ENCODE results near the gene SOWAHB.

SOWAHB gene

GRCh38 chr4:76896048-76896447 lies 1.9 kb downstream of the SOWAHB start:
- no peaks in the 10 kb centered on the region for H3K36me3 ChIP-seq (ENCODE audit: control insufficient read depth in 1 of 2, insufficient read depth in 2 of 2, low read length in 2 of 2)
- H3K4me3 ChIP-seq (ENCODE audit: low read depth in 1 of 2, low read length in 2 of 2), result peak overlapping the region; percentile 12 to 75
- peak overlapping the region in 1 of 2 donors; percentile 11 for H3K9ac ChIP-seq (ENCODE audit: low read depth in 1 of 2, low read length in 2 of 2)
- H3K9me3 ChIP-seq (ENCODE audit: control insufficient read depth in 1 of 2, low read length in 2 of 2), result no peaks in the 10 kb centered on the region
- H3K27me3 ChIP-seq (ENCODE audit: control insufficient read depth in 1 of 2, insufficient read depth in 2 of 2, low read length in 2 of 2), result peaks cover 0 to 20% of the 10 kb centered on the region in 2 donors
- peaks cover 14 to 24% of the 10 kb centered on the region in 2 donors for H3K4me1 ChIP-seq (ENCODE audit: control insufficient read depth in 1 of 2, insufficient read depth in 2 of 2, low read length in 2 of 2)
- no peak overlapping the region for H3K27ac ChIP-seq (ENCODE audit: low read depth, low read length)

GRCh38 chr4:76895619-76896018 lies 2.3 kb downstream of the SOWAHB start:
- H3K4me1 ChIP-seq (ENCODE audit: control insufficient read depth in 1 of 2, insufficient read depth in 2 of 2, low read length in 2 of 2), result peaks cover 14 to 24% of the 10 kb centered on the region in 2 donors
- peak overlapping the region in 1 of 2 donors; percentile 12 for H3K4me3 ChIP-seq (ENCODE audit: low read depth in 1 of 2, low read length in 2 of 2)
- H3K9me3 ChIP-seq (ENCODE audit: control insufficient read depth in 1 of 2, low read length in 2 of 2), result no peaks in the 10 kb centered on the region
- no peak overlapping the region for H3K9ac ChIP-seq (ENCODE audit: low read depth in 1 of 2, low read length in 2 of 2)
- H3K36me3 ChIP-seq (ENCODE audit: control insufficient read depth in 1 of 2, insufficient read depth in 2 of 2, low read length in 2 of 2), result no peaks in the 10 kb centered on the region
- H3K27ac ChIP-seq (ENCODE audit: low read depth, low read length), result no peak overlapping the region
- peaks cover 0 to 20% of the 10 kb centered on the region in 2 donors for H3K27me3 ChIP-seq (ENCODE audit: control insufficient read depth in 1 of 2, insufficient read depth in 2 of 2, low read length in 2 of 2)

- Histone ChIP-seq H3K27me3 (ENCODE audit: control insufficient read depth in 1 of 2, insufficient read depth in 2 of 2, low read length in 2 of 2) (peaks cover 0 to 20% of the 10 kb centered on the region in 2 donors), H3K36me3 (ENCODE audit: control insufficient read depth in 1 of 2, insufficient read depth in 2 of 2, low read length in 2 of 2) (no peaks in the 10 kb centered on the region), H3K9ac (ENCODE audit: low read depth in 1 of 2, low read length in 2 of 2) (no peak overlapping the region), H3K4me3 (ENCODE audit: low read depth in 1 of 2, low read length in 2 of 2) (no peak overlapping the region), H3K9me3 (ENCODE audit: control insufficient read depth in 1 of 2, low read length in 2 of 2) (no peaks in the 10 kb centered on the region), H3K4me1 (ENCODE audit: control insufficient read depth in 1 of 2, insufficient read depth in 2 of 2, low read length in 2 of 2) (peaks cover 14 to 24% of the 10 kb centered on the region in 2 donors), H3K27ac (ENCODE audit: low read depth, low read length) (no peak overlapping the region)
These were observed 3.2 kb downstream of the SOWAHB start for GRCh38 chr4:76894537-76895255.

GRCh38 chr4:76892601-76893000 lies 5.3 kb downstream of the SOWAHB start:
- Histone ChIP-seq H3K9ac (ENCODE audit: low read depth in 1 of 2, low read length in 2 of 2) (no peak overlapping the region), H3K36me3 (ENCODE audit: control insufficient read depth in 1 of 2, insufficient read depth in 2 of 2, low read length in 2 of 2) (no peaks in the 10 kb centered on the region), H3K4me1 (ENCODE audit: control insufficient read depth in 1 of 2, insufficient read depth in 2 of 2, low read length in 2 of 2) (peaks cover 14 to 24% of the 10 kb centered on the region in 2 donors), H3K9me3 (ENCODE audit: control insufficient read depth in 1 of 2, low read length in 2 of 2) (no peaks in the 10 kb centered on the region), H3K27me3 (ENCODE audit: control insufficient read depth in 1 of 2, insufficient read depth in 2 of 2, low read length in 2 of 2) (peaks cover 0 to 9% of the 10 kb centered on the region in 2 donors), H3K27ac (ENCODE audit: low read depth, low read length) (no peak overlapping the region), H3K4me3 (ENCODE audit: low read depth in 1 of 2, low read length in 2 of 2) (no peak overlapping the region)

- no peak overlapping the region for H3K4me3 ChIP-seq (ENCODE audit: low read depth in 1 of 2, low read length in 2 of 2)
- H3K36me3 ChIP-seq (ENCODE audit: control insufficient read depth in 1 of 2, insufficient read depth in 2 of 2, low read length in 2 of 2), result no peaks in the 10 kb centered on the region
- peaks cover 0 to 9% of the 10 kb centered on the region in 2 donors for H3K27me3 ChIP-seq (ENCODE audit: control insufficient read depth in 1 of 2, insufficient read depth in 2 of 2, low read length in 2 of 2)
- H3K9me3 ChIP-seq (ENCODE audit: control insufficient read depth in 1 of 2, low read length in 2 of 2), result no peaks in the 10 kb centered on the region
- H3K27ac ChIP-seq (ENCODE audit: low read depth, low read length), result no peak overlapping the region
- H3K4me1 ChIP-seq (ENCODE audit: control insufficient read depth in 1 of 2, insufficient read depth in 2 of 2, low read length in 2 of 2), result peaks cover 14 to 24% of the 10 kb centered on the region in 2 donors
- no peak overlapping the region for H3K9ac ChIP-seq (ENCODE audit: low read depth in 1 of 2, low read length in 2 of 2)
These were observed 5.9 kb downstream of the SOWAHB start for GRCh38 chr4:76892001-76892400.

- H3K9me3 ChIP-seq (ENCODE audit: control insufficient read depth in 1 of 2, low read length in 2 of 2), result no peaks in the 10 kb centered on the region
- H3K27ac ChIP-seq (ENCODE audit: low read depth, low read length), result no peak overlapping the region
- no peaks in the 10 kb centered on the region for H3K36me3 ChIP-seq (ENCODE audit: control insufficient read depth in 1 of 2, insufficient read depth in 2 of 2, low read length in 2 of 2)
- H3K4me1 ChIP-seq (ENCODE audit: control insufficient read depth in 1 of 2, insufficient read depth in 2 of 2, low read length in 2 of 2), result no peaks in the 10 kb centered on the region
- H3K4me3 ChIP-seq (ENCODE audit: low read depth in 1 of 2, low read length in 2 of 2), result no peak overlapping the region
- no peak overlapping the region for H3K9ac ChIP-seq (ENCODE audit: low read depth in 1 of 2, low read length in 2 of 2)
- H3K27me3 ChIP-seq (ENCODE audit: control insufficient read depth in 1 of 2, insufficient read depth in 2 of 2, low read length in 2 of 2), result no peaks in the 10 kb centered on the region
These were observed 11.0 kb downstream of the SOWAHB start for GRCh38 chr4:76886848-76887441.

GRCh38 chr4:76886214-76886613 lies 11.7 kb downstream of the SOWAHB start:
- H3K27me3 ChIP-seq (ENCODE audit: control insufficient read depth in 1 of 2, insufficient read depth in 2 of 2, low read length in 2 of 2), result no peaks in the 10 kb centered on the region
- no peaks in the 10 kb centered on the region for H3K4me1 ChIP-seq (ENCODE audit: control insufficient read depth in 1 of 2, insufficient read depth in 2 of 2, low read length in 2 of 2)
- H3K9ac ChIP-seq (ENCODE audit: low read depth in 1 of 2, low read length in 2 of 2), result no peak overlapping the region
- H3K9me3 ChIP-seq (ENCODE audit: control insufficient read depth in 1 of 2, low read length in 2 of 2), result no peaks in the 10 kb centered on the region
- H3K36me3 ChIP-seq (ENCODE audit: control insufficient read depth in 1 of 2, insufficient read depth in 2 of 2, low read length in 2 of 2), result no peaks in the 10 kb centered on the region
- H3K27ac ChIP-seq (ENCODE audit: low read depth, low read length), result no peak overlapping the region
- no peak overlapping the region for H3K4me3 ChIP-seq (ENCODE audit: low read depth in 1 of 2, low read length in 2 of 2)

GRCh38 chr4:76883147-76883546 lies 14.8 kb downstream of the SOWAHB start:
- Histone ChIP-seq H3K4me1 (ENCODE audit: control insufficient read depth in 1 of 2, insufficient read depth in 2 of 2, low read length in 2 of 2) (peaks cover 0 to 11% of the 10 kb centered on the region in 2 donors), H3K27ac (ENCODE audit: low read depth, low read length) (no peak overlapping the region), H3K9me3 (ENCODE audit: control insufficient read depth in 1 of 2, low read length in 2 of 2) (no peaks in the 10 kb centered on the region), H3K27me3 (ENCODE audit: control insufficient read depth in 1 of 2, insufficient read depth in 2 of 2, low read length in 2 of 2) (no peaks in the 10 kb centered on the region), H3K4me3 (ENCODE audit: low read depth in 1 of 2, low read length in 2 of 2) (no peak overlapping the region), H3K9ac (ENCODE audit: low read depth in 1 of 2, low read length in 2 of 2) (no peak overlapping the region), H3K36me3 (ENCODE audit: control insufficient read depth in 1 of 2, insufficient read depth in 2 of 2, low read length in 2 of 2) (no peaks in the 10 kb centered on the region)

- Histone ChIP-seq H3K4me1 (ENCODE audit: control insufficient read depth in 1 of 2, insufficient read depth in 2 of 2, low read length in 2 of 2) (peaks cover 0 to 11% of the 10 kb centered on the region in 2 donors), H3K9ac (ENCODE audit: low read depth in 1 of 2, low read length in 2 of 2) (no peak overlapping the region), H3K27ac (ENCODE audit: low read depth, low read length) (no peak overlapping the region), H3K36me3 (ENCODE audit: control insufficient read depth in 1 of 2, insufficient read depth in 2 of 2, low read length in 2 of 2) (no peaks in the 10 kb centered on the region), H3K4me3 (ENCODE audit: low read depth in 1 of 2, low read length in 2 of 2) (no peak overlapping the region), H3K9me3 (ENCODE audit: control insufficient read depth in 1 of 2, low read length in 2 of 2) (no peaks in the 10 kb centered on the region), H3K27me3 (ENCODE audit: control insufficient read depth in 1 of 2, insufficient read depth in 2 of 2, low read length in 2 of 2) (no peaks in the 10 kb centered on the region)
These were observed 15.3 kb downstream of the SOWAHB start for GRCh38 chr4:76882630-76883029.

GRCh38 chr4:76881375-76881774 lies 16.6 kb downstream of the SOWAHB start:
- Histone ChIP-seq H3K4me3 (ENCODE audit: low read depth in 1 of 2, low read length in 2 of 2) (no peak overlapping the region), H3K9me3 (ENCODE audit: control insufficient read depth in 1 of 2, low read length in 2 of 2) (no peaks in the 10 kb centered on the region), H3K4me1 (ENCODE audit: control insufficient read depth in 1 of 2, insufficient read depth in 2 of 2, low read length in 2 of 2) (peaks cover 0 to 11% of the 10 kb centered on the region in 2 donors), H3K27me3 (ENCODE audit: control insufficient read depth in 1 of 2, insufficient read depth in 2 of 2, low read length in 2 of 2) (no peaks in the 10 kb centered on the region), H3K9ac (ENCODE audit: low read depth in 1 of 2, low read length in 2 of 2) (no peak overlapping the region), H3K27ac (ENCODE audit: low read depth, low read length) (no peak overlapping the region), H3K36me3 (ENCODE audit: control insufficient read depth in 1 of 2, insufficient read depth in 2 of 2, low read length in 2 of 2) (no peaks in the 10 kb centered on the region)

All from duodenal mucosa (tissue), 2 donors.